ENCODE results near the gene TRAM2.

GRCh38 chr6:52494298-52495072 lies 82.4 kb downstream of the TRAM2 start:
- TF ChIP-seq, protein P1, sequence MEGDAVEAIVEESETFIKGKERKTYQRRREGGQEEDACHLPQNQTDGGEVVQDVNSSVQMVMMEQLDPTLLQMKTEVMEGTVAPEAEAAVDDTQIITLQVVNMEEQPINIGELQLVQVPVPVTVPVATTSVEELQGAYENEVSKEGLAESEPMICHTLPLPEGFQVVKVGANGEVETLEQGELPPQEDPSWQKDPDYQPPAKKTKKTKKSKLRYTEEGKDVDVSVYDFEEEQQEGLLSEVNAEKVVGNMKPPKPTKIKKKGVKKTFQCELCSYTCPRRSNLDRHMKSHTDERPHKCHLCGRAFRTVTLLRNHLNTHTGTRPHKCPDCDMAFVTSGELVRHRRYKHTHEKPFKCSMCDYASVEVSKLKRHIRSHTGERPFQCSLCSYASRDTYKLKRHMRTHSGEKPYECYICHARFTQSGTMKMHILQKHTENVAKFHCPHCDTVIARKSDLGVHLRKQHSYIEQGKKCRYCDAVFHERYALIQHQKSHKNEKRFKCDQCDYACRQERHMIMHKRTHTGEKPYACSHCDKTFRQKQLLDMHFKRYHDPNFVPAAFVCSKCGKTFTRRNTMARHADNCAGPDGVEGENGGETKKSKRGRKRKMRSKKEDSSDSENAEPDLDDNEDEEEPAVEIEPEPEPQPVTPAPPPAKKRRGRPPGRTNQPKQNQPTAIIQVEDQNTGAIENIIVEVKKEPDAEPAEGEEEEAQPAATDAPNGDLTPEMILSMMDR (IDR thresholded peaks at IDR 0.05) = no peak
- TF ChIP-seq POLR2AphosphoS5 (IDR thresholded peaks at IDR 0.05; ENCODE audit: insufficient read depth in 1 of 2, low read depth in 1 of 2) = no peak

Measured in vagina (tissue), 2 donors.